Mesendoderm (in vitro differentiated cells): ENCODE data around the gene ELOVL2.

Experiments
- DNase-seq: peaks from one replicate; pipeline ENCODE4 v3.0.0; 2013
- H2AK5ac ChIP-seq: 2 replicates; pipeline ENCODE4 v1.6.1; 2013; ENCODE audit warnings: low read length, inconsistent platforms
- H2BK120ac ChIP-seq: 2 replicates; pipeline ENCODE4 v1.6.1; 2013; ENCODE audit warnings: low read depth, mild to moderate bottlenecking, low read length, moderate library complexity, mixed read lengths
- H2BK15ac ChIP-seq: replicated peaks from 2 replicates; pipeline ENCODE4 v1.6.1; 2013; ENCODE audit warnings: low read depth, mild to moderate bottlenecking, moderate library complexity
- H2BK5ac ChIP-seq: 2 replicates; pipeline ENCODE4 v1.6.1; 2013; ENCODE audit warnings: low read length, inconsistent platforms
- H3K18ac ChIP-seq: 2 replicates; pipeline ENCODE4 v1.6.1; 2013; ENCODE audit warnings: mild to moderate bottlenecking, low read length, mixed read lengths
- H3K23ac ChIP-seq: one replicate; pipeline ENCODE4 v1.6.1; 2013; ENCODE audit warnings: low read length
- H3K27ac ChIP-seq: 2 replicates; pipeline ENCODE4 v1.5.1; 2013; ENCODE audit warnings: low read depth, mild to moderate bottlenecking, inconsistent platforms, low read length, moderate library complexity
- H3K27me3 ChIP-seq: 2 replicates; pipeline ENCODE4 v1.6.1; 2013; ENCODE audit warnings: low read length, control low read depth, mild to moderate bottlenecking, inconsistent platforms; ENCODE audit not compliant: insufficient read depth, poor library complexity
- H3K36me3 ChIP-seq: 2 replicates; pipeline ENCODE4 v1.6.1; 2013; ENCODE audit warnings: low read length, inconsistent platforms; ENCODE audit not compliant: control insufficient read depth, insufficient read depth
- H3K4ac ChIP-seq: one replicate; pipeline ENCODE4 v1.6.1; 2013; ENCODE audit warnings: low read depth, mild to moderate bottlenecking, low read length, moderate library complexity
- H3K4me1 ChIP-seq: 2 replicates; pipeline ENCODE4 v1.6.1; 2013; ENCODE audit warnings: low read depth, low read length, inconsistent platforms; ENCODE audit not compliant: control insufficient read depth
- H3K4me2 ChIP-seq: 2 replicates; pipeline ENCODE4 v1.6.1; 2013; ENCODE audit warnings: low read length
- H3K4me3 ChIP-seq: 2 replicates; pipeline ENCODE4 v1.5.1; 2013; ENCODE audit warnings: mild to moderate bottlenecking, low read length
- H3K56ac ChIP-seq: one replicate; pipeline ENCODE4 v1.6.1; 2013; ENCODE audit warnings: low read length
- H3K79me1 ChIP-seq: 2 replicates; pipeline ENCODE4 v1.6.1; 2013; ENCODE audit warnings: low read length, inconsistent platforms
- H3K79me2 ChIP-seq: 2 replicates; pipeline ENCODE4 v1.6.1; 2013; ENCODE audit warnings: mild to moderate bottlenecking, low read length; ENCODE audit not compliant: control insufficient read depth, insufficient read depth
- H3K9ac ChIP-seq: 2 replicates; pipeline ENCODE4 v1.6.1; 2013; ENCODE audit warnings: low read length, inconsistent platforms
- H4K5ac ChIP-seq: one replicate; pipeline ENCODE4 v1.6.1; 2013; ENCODE audit warnings: low read length
- H4K8ac ChIP-seq: one replicate; pipeline ENCODE4 v1.6.1; 2013; ENCODE audit warnings: low read depth, mild to moderate bottlenecking, control low read depth, low read length, moderate library complexity
- WGBS: extraction: QIAGEN DNeasy Blood & Tissue Kit; methylation state at CpG from one replicate; pipeline ENCODE4 v1.1.7; 2013; ENCODE audit warnings: low lambda C conversion rate, missing lambda C conversion rate; ENCODE audit not compliant: insufficient coverage; ENCODE audit errors: extremely low coverage; 5-methylcytosine and 5-hydroxymethylcytosine counted together

ELOVL2 gene

GRCh38 chr6:11017090-11017489 is 27.0 kb downstream of the ELOVL2 start:
- H3K27ac ChIP-seq, result peak overlapping the region; percentile 54
- no peaks in the 10 kb centered on the region for H3K79me1 ChIP-seq
- no CpG with 5 or more reads among the region's 3 CpGs for WGBS
- H3K79me2 ChIP-seq, result no peaks in the 10 kb centered on the region
- no peak overlapping the region for H2AK5ac ChIP-seq
- H3K56ac ChIP-seq, result no peak overlapping the region
- H4K5ac ChIP-seq, result no peak overlapping the region
- no peak overlapping the region for H3K23ac ChIP-seq
- H2BK5ac ChIP-seq, result no peak overlapping the region
- DNase-seq, result no peak
- H3K36me3 ChIP-seq, result no peaks in the 10 kb centered on the region
- H3K27me3 ChIP-seq, result no peaks in the 10 kb centered on the region
- H3K4me1 ChIP-seq, result peaks cover 8% of the 10 kb centered on the region
- no peak overlapping the region for H3K4me3 ChIP-seq
- H2BK15ac ChIP-seq, result no peak overlapping the region
- H3K4ac ChIP-seq, result no peak overlapping the region
- no peak overlapping the region for H2BK120ac ChIP-seq
- H4K8ac ChIP-seq, result no peak overlapping the region
- no peak overlapping the region for H3K9ac ChIP-seq
- H3K4me2 ChIP-seq, result no peak overlapping the region
- no peak overlapping the region for H3K18ac ChIP-seq

- WGBS, result no CpG with 5 or more reads among the region's 1 CpG
- H4K8ac ChIP-seq, result no peak overlapping the region
- H3K36me3 ChIP-seq, result no peaks in the 10 kb centered on the region
- no peaks in the 10 kb centered on the region for H3K27me3 ChIP-seq
- H3K23ac ChIP-seq, result no peak overlapping the region
- H3K56ac ChIP-seq, result no peak overlapping the region
- no peak overlapping the region for H3K27ac ChIP-seq
- no peaks in the 10 kb centered on the region for H3K79me1 ChIP-seq
- no peak overlapping the region for H3K4ac ChIP-seq
- H3K9ac ChIP-seq, result no peak overlapping the region
- no peak overlapping the region for H2AK5ac ChIP-seq
- H2BK5ac ChIP-seq, result no peak overlapping the region
- no peak overlapping the region for H2BK15ac ChIP-seq
- no peaks in the 10 kb centered on the region for H3K79me2 ChIP-seq
- no peak overlapping the region for H2BK120ac ChIP-seq
- no peak overlapping the region for H3K18ac ChIP-seq
- no peak for DNase-seq
- peaks cover 8% of the 10 kb centered on the region for H3K4me1 ChIP-seq
- H3K4me2 ChIP-seq, result no peak overlapping the region
- no peak overlapping the region for H4K5ac ChIP-seq
- H3K4me3 ChIP-seq, result no peak overlapping the region
Observed at GRCh38 chr6:11016452-11016851, 27.7 kb downstream of the ELOVL2 start.

GRCh38 chr6:11015102-11015501 is 29.0 kb downstream of the ELOVL2 start:
- no peak overlapping the region for H3K23ac ChIP-seq
- H3K27ac ChIP-seq, result no peak overlapping the region
- no peaks in the 10 kb centered on the region for H3K36me3 ChIP-seq
- no peak overlapping the region for H3K4ac ChIP-seq
- H2AK5ac ChIP-seq, result no peak overlapping the region
- no peak overlapping the region for H4K8ac ChIP-seq
- no peaks in the 10 kb centered on the region for H3K27me3 ChIP-seq
- no peaks in the 10 kb centered on the region for H3K79me2 ChIP-seq
- no peak overlapping the region for H3K4me2 ChIP-seq
- no peaks in the 10 kb centered on the region for H3K79me1 ChIP-seq
- H3K4me3 ChIP-seq, result no peak overlapping the region
- H3K56ac ChIP-seq, result no peak overlapping the region
- no peak for DNase-seq
- H3K18ac ChIP-seq, result no peak overlapping the region
- H3K4me1 ChIP-seq, result peaks cover 4% of the 10 kb centered on the region
- no peak overlapping the region for H2BK120ac ChIP-seq
- H2BK5ac ChIP-seq, result no peak overlapping the region
- no peak overlapping the region for H3K9ac ChIP-seq
- no peak overlapping the region for H2BK15ac ChIP-seq
- no peak overlapping the region for H4K5ac ChIP-seq

GRCh38 chr6:11013721-11014070 is 30.4 kb downstream of the ELOVL2 start:
- Histone ChIP-seq H3K27me3 (no peaks in the 10 kb centered on the region), H3K36me3 (no peaks in the 10 kb centered on the region), H4K5ac (no peak overlapping the region), H3K4ac (no peak overlapping the region), H4K8ac (no peak overlapping the region), H3K4me3 (no peak overlapping the region), H2BK5ac (no peak overlapping the region), H3K4me1 (peaks cover 13% of the 10 kb centered on the region), H2AK5ac (no peak overlapping the region), H3K79me1 (no peaks in the 10 kb centered on the region), H2BK120ac (no peak overlapping the region), H3K23ac (no peak overlapping the region), H3K79me2 (no peaks in the 10 kb centered on the region), H3K27ac (no peak overlapping the region), H3K56ac (no peak overlapping the region), H3K18ac (no peak overlapping the region), H3K9ac (no peak overlapping the region), H3K4me2 (no peak overlapping the region), H2BK15ac (no peak overlapping the region)
- WGBS, result no CpG with 5 or more reads among the region's 3 CpGs
- no peak for DNase-seq

GRCh38 chr6:11012976-11013720 is 31.0 kb downstream of the ELOVL2 start:
- H3K9ac ChIP-seq, result no peak overlapping the region
- H3K79me2 ChIP-seq, result no peaks in the 10 kb centered on the region
- no peak overlapping the region for H3K4me2 ChIP-seq
- H2BK15ac ChIP-seq, result no peak overlapping the region
- H4K8ac ChIP-seq, result no peak overlapping the region
- no peak for DNase-seq
- peaks cover 17% of the 10 kb centered on the region for H3K4me1 ChIP-seq
- H3K79me1 ChIP-seq, result no peaks in the 10 kb centered on the region
- no peak overlapping the region for H3K4me3 ChIP-seq
- WGBS, result no CpG with 5 or more reads among the region's 5 CpGs
- H3K56ac ChIP-seq, result peak overlapping the region; percentile 18
- no peak overlapping the region for H3K27ac ChIP-seq
- H3K23ac ChIP-seq, result no peak overlapping the region
- H3K4ac ChIP-seq, result no peak overlapping the region
- no peak overlapping the region for H3K18ac ChIP-seq
- H2BK120ac ChIP-seq, result no peak overlapping the region
- H2AK5ac ChIP-seq, result peak overlapping the region; percentile 39
- no peaks in the 10 kb centered on the region for H3K27me3 ChIP-seq
- H2BK5ac ChIP-seq, result no peak overlapping the region
- peak overlapping the region; percentile 44 for H4K5ac ChIP-seq
- no peaks in the 10 kb centered on the region for H3K36me3 ChIP-seq

- Histone ChIP-seq H3K23ac (no peak overlapping the region), H3K27me3 (no peaks in the 10 kb centered on the region), H4K5ac (no peak overlapping the region), H4K8ac (no peak overlapping the region), H3K18ac (no peak overlapping the region), H3K4ac (no peak overlapping the region), H3K56ac (no peak overlapping the region), H3K27ac (no peak overlapping the region), H2BK120ac (no peak overlapping the region), H2BK5ac (no peak overlapping the region), H2AK5ac (no peak overlapping the region), H3K4me1 (peaks cover 22% of the 10 kb centered on the region), H3K4me2 (no peak overlapping the region), H3K79me2 (no peaks in the 10 kb centered on the region), H3K4me3 (no peak overlapping the region), H3K36me3 (no peaks in the 10 kb centered on the region), H3K9ac (no peak overlapping the region), H2BK15ac (no peak overlapping the region), H3K79me1 (no peaks in the 10 kb centered on the region)
- no CpG with 5 or more reads among the region's 5 CpGs for WGBS
- no peak for DNase-seq
Observed at GRCh38 chr6:11012295-11012754, 31.8 kb downstream of the ELOVL2 start.
